ENCODE measurements around the gene DLK2.
"Not testable (repeated sequence)": the region's sequence is repeated elsewhere in the genome, so short reads cannot be mapped to it uniquely, and the experiment has no call there.

The DLK2 gene

DNA sequence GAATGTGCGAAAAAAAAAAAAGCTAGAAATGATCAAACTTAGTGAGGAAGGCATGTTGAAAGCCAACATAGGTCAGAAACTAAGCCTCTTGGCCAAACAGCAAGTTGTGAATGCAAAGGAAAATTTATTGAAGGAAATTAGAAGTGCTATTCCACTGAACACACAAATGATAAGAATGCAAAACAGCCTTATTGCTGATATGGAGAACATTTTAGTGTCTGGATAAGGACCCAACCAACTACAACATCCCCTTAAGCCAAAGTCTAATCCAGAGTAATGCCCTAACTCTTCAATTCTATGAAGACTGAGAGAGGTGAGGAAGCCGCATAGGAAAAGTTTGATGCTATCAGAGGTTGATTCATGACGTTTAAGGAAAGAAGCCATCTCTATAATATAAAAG, 33.5 kb downstream of the DLK2 start:
- in situ Hi-C loops (cut with MboI; ENCODE audit: low pct_unique_long_range_greater_than_20kb, low sequenced_read_pairs, unreplicated experiment) = no loop called here
- TF ChIP-seq, protein P1, sequence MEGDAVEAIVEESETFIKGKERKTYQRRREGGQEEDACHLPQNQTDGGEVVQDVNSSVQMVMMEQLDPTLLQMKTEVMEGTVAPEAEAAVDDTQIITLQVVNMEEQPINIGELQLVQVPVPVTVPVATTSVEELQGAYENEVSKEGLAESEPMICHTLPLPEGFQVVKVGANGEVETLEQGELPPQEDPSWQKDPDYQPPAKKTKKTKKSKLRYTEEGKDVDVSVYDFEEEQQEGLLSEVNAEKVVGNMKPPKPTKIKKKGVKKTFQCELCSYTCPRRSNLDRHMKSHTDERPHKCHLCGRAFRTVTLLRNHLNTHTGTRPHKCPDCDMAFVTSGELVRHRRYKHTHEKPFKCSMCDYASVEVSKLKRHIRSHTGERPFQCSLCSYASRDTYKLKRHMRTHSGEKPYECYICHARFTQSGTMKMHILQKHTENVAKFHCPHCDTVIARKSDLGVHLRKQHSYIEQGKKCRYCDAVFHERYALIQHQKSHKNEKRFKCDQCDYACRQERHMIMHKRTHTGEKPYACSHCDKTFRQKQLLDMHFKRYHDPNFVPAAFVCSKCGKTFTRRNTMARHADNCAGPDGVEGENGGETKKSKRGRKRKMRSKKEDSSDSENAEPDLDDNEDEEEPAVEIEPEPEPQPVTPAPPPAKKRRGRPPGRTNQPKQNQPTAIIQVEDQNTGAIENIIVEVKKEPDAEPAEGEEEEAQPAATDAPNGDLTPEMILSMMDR (IDR thresholded peaks at IDR 0.05; ENCODE audit: extremely low read depth, insufficient read depth, missing control alignments) = no peak
- no peak for DNase-seq (ENCODE audit: low spot score)

DNA sequence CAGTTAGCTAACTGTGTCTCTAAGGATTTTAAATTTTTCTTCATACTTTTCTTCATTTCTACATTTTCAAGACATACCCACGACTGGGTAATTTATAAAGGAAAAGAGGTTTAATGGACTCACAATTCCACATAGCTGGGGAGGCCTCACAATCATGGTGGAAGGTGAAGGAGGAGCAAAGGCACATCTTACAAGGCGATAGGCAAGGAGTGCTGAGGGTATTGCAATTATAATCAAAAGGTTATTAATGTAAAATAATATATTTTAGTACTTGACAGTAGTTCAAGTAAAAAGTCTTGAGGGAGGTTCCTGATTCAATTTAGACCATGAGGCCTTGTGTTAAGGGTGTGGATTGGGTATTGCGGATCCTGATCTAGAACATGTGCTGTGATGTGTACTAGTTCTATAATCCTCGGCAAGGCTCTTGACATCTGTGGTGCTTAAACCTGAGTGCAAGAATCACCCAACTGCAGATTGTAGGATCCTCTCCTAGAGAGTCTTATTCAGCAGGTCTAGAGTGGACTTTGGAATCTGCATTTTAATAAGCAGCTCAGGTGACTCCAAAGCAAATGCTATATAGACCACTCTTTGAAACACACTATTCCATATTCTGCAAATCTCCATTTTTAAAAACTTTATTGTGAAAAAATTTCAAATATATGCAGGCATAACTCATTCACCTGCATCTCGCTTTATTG, 35.2 kb downstream of the DLK2 start:
- TF ChIP-seq, protein P1 (IDR thresholded peaks at IDR 0.05; ENCODE audit: extremely low read depth, insufficient read depth, missing control alignments) = no peak
- DNase-seq (ENCODE audit: low spot score) = no peak
- in situ Hi-C loops (cut with MboI; ENCODE audit: low pct_unique_long_range_greater_than_20kb, low sequenced_read_pairs, unreplicated experiment) = no loop called here

DNA sequence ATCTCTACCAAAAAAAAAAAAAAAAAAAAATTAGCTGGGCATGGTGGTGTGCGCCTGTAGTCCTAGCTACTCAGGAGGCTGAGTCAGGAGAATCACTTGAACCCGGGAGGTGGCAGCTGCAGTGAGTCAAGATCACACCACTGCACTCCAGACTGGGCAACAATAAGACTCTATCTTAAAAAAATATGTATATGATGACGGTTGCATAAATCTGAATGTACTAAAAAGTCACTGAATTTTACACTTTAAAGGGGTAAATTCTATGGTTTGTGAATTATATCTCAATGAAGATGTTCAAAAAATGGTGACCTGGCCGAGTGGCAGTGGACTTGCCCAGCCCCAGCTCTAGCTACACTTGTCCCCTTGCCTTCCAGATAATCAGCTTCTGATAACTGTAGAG, 38.4 kb downstream of the DLK2 start:
- in situ Hi-C loops (cut with MboI; ENCODE audit: low pct_unique_long_range_greater_than_20kb, low sequenced_read_pairs, unreplicated experiment) = no loop called here
- DNase-seq (ENCODE audit: low spot score) = no peak
- TF ChIP-seq, protein P1 (IDR thresholded peaks at IDR 0.05; ENCODE audit: extremely low read depth, insufficient read depth, missing control alignments) = no peak

GRCh38 chr6:43415275-43415674, 40.1 kb downstream of the DLK2 start:
- DNase-seq (ENCODE audit: low spot score); in situ Hi-C loops (cut with MboI; ENCODE audit: low pct_unique_long_range_greater_than_20kb, low sequenced_read_pairs, unreplicated experiment): not testable (repeated sequence)

DNA sequence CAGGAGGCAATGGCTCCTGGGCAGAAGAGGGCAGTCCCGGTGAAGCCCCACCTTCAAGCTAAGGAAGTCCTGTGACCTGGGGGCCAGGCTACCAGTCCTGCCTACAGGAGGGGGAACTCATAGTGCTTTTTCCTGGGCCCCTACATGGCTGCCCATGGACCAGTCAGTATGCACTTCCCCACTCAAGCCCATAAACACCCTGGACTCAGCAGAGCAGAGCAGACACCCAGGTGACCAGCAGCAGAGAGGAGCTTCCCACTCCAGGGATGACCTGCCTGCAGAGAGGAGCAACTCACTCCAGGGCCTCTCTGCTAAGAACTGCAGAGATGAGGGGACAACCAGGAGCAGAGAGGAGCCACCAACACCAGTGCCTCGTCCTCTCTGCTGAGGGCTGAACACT, 42.3 kb downstream of the DLK2 start:
- in situ Hi-C loops (cut with MboI; ENCODE audit: low pct_unique_long_range_greater_than_20kb, low sequenced_read_pairs, unreplicated experiment) = no loop called here
- TF ChIP-seq, protein P1 (IDR thresholded peaks at IDR 0.05; ENCODE audit: extremely low read depth, insufficient read depth, missing control alignments) = no peak
- DNase-seq (ENCODE audit: low spot score) = no peak

GRCh38 chr6:43412541-43412940, 42.8 kb downstream of the DLK2 start:
- in situ Hi-C loops (cut with MboI; ENCODE audit: low pct_unique_long_range_greater_than_20kb, low sequenced_read_pairs, unreplicated experiment) = no loop called here

DNA sequence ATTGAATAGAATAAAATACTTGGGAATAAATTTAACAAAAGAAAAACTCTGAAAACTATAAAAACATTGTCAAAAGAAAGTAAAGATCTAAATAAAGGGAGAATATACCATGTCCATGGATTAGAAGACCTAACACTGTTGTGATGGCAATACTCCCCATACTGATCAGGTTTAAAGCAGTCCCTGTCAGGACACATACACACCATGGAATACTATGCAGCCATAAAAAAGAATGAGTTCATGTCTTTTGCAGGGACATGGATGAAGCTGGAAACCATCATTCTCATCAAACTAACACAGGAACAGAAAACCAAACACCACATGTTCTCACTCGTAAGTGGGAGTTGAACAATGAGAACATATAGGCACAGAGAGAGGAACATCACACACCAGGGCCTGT, 44.6 kb downstream of the DLK2 start:
- DNase-seq (ENCODE audit: low spot score); in situ Hi-C loops (cut with MboI; ENCODE audit: low pct_unique_long_range_greater_than_20kb, low sequenced_read_pairs, unreplicated experiment): not testable (repeated sequence)

More at GRCh38 chr6:43412541-43412940, 42.8 kb downstream of the DLK2 start:
- DNase-seq (ENCODE audit: low spot score) = no peak
- TF ChIP-seq, protein P1 (IDR thresholded peaks at IDR 0.05; ENCODE audit: extremely low read depth, insufficient read depth, missing control alignments) = no peak

GRCh38 chr6:43408259-43408658, 47.1 kb downstream of the DLK2 start:
- DNase-seq (ENCODE audit: low spot score) = no peak
- TF ChIP-seq, protein P1 (IDR thresholded peaks at IDR 0.05; ENCODE audit: extremely low read depth, insufficient read depth, missing control alignments) = no peak
- in situ Hi-C loops (cut with MboI; ENCODE audit: low pct_unique_long_range_greater_than_20kb, low sequenced_read_pairs, unreplicated experiment) = no loop called here

Measured in GM13977 (cell line).